CD4-positive, alpha-beta T cell treated with Interleukin-4 for 4 hours (primary cell): ENCODE data around the gene VASH2.
A peak's percentile ranks its signal among the peaks of the same experiment; 100 is the strongest.
"Not testable (repeated sequence)": the region's sequence is repeated elsewhere in the genome, so short reads cannot be mapped to it uniquely, and the experiment has no call there.

Experiments used
- DNase-seq: peaks from one replicate; pipeline ENCODE4 v3.0.0-alpha.2; 2020

VASH2 gene

GRCh38 chr1:212982430-212983152 is 32.2 kb downstream of the VASH2 start:
- DNase-seq, result no peak

GRCh38 chr1:212983482-212983881 is 33.1 kb downstream of the VASH2 start:
- no peak for DNase-seq

- no peak for DNase-seq
These were observed 34.4 kb downstream of the VASH2 start for GRCh38 chr1:212984522-212985291.

- DNase-seq, result no peak
These were observed 36.2 kb downstream of the VASH2 start for GRCh38 chr1:212986551-212986950.

GRCh38 chr1:212987702-212988322 is 37.5 kb downstream of the VASH2 start:
- no peak for DNase-seq

- no peak for DNase-seq
These were observed 39.9 kb downstream of the VASH2 start for GRCh38 chr1:212990276-212990675.

- not testable (repeated sequence) for DNase-seq
These were observed 43.6 kb downstream of the VASH2 start for GRCh38 chr1:212993960-212994359.

GRCh38 chr1:212994926-212995325 is 44.6 kb downstream of the VASH2 start:
- no peak for DNase-seq

GRCh38 chr1:213003256-213003655 is 52.9 kb downstream of the VASH2 start:
- no peak for DNase-seq

- peak; percentile 10 for DNase-seq
These were observed 58.2 kb downstream of the VASH2 start for GRCh38 chr1:213008564-213008963.

- no peak for DNase-seq
These were observed 64.3 kb downstream of the VASH2 start for GRCh38 chr1:213014642-213015041.

- DNase-seq, result peak; percentile 98
These were observed 65.0 kb downstream of the VASH2 start, which contains the start of gene ANGEL2 for GRCh38 chr1:213015099-213016050. TSS of gene ANGEL2 (minus strand) at chr1:213015867. CDS start at chr1:213015671, 196 bp downstream.

GRCh38 chr1:213017447-213018273 is 67.3 kb downstream of the VASH2 start:
- no peak for DNase-seq

- DNase-seq, result no peak
These were observed 69.1 kb downstream of the VASH2 start for GRCh38 chr1:213019450-213019849.

- DNase-seq, result no peak
These were observed 69.7 kb downstream of the VASH2 start for GRCh38 chr1:213020016-213020415.

GRCh38 chr1:213027024-213027423 is 76.7 kb downstream of the VASH2 start:
- DNase-seq, result not testable (repeated sequence)

GRCh38 chr1:213032651-213033050 is 82.3 kb downstream of the VASH2 start:
- DNase-seq, result no peak

- no peak for DNase-seq
These were observed 84.4 kb downstream of the VASH2 start for GRCh38 chr1:213034713-213035112.

GRCh38 chr1:213035573-213035972 is 85.2 kb downstream of the VASH2 start:
- no peak for DNase-seq
